HS-5 (cell line): ENCODE results near the gene CDC42EP1.
"Not testable (repeated sequence)": the region's sequence is repeated elsewhere in the genome, so short reads cannot be mapped to it uniquely, and the experiment has no call there.

ENCODE experiments used
- DNase-seq: peaks from one replicate; pipeline ENCODE4 v3.0.0-alpha.2; 2012; ENCODE audit warnings: low read depth

Gene CDC42EP1

GRCh38 chr22:37559901-37560607 is at the start of gene CDC42EP1:
CDC42EP1 (plus strand) TSS chr22:37560480; CDS start chr22:37566350, 5,870 bp downstream.
- DNase-seq = no peak

GRCh38 chr22:37511395-37512104 is 48.7 kb upstream of the CDC42EP1 start:
- no peak for DNase-seq

GRCh38 chr22:37514526-37515051 is 45.7 kb upstream of the CDC42EP1 start:
- DNase-seq = no peak

- DNase-seq = no peak
These were observed 44.4 kb upstream of the CDC42EP1 start for GRCh38 chr22:37515901-37516300.

- no peak for DNase-seq
These were observed 43.8 kb upstream of the CDC42EP1 start for GRCh38 chr22:37516456-37516855.

GRCh38 chr22:37517826-37518450 is 42.3 kb upstream of the CDC42EP1 start:
- no peak for DNase-seq

- no peak for DNase-seq
These were observed 41.6 kb upstream of the CDC42EP1 start for GRCh38 chr22:37518509-37519267.

GRCh38 chr22:37519268-37520195 is 40.7 kb upstream of the CDC42EP1 start, which contains the start of gene CARD10:
CARD10 (minus strand) TSS chr22:37519415; CDS start chr22:37519200, 215 bp downstream.
- DNase-seq = no peak

- DNase-seq = no peak
These were observed 39.5 kb upstream of the CDC42EP1 start for GRCh38 chr22:37520776-37521191.

GRCh38 chr22:37521236-37521739 is 39.0 kb upstream of the CDC42EP1 start:
- DNase-seq = no peak

GRCh38 chr22:37522482-37522881 is 37.8 kb upstream of the CDC42EP1 start:
- no peak for DNase-seq

- peak; percentile 54 for DNase-seq
These were observed 35.1 kb upstream of the CDC42EP1 start for GRCh38 chr22:37525073-37525745.

GRCh38 chr22:37525746-37526350 is 34.4 kb upstream of the CDC42EP1 start:
- DNase-seq = no peak

- DNase-seq = no peak
These were observed 33.9 kb upstream of the CDC42EP1 start for GRCh38 chr22:37526376-37526775.

- not testable (repeated sequence) for DNase-seq
These were observed 33.1 kb upstream of the CDC42EP1 start for GRCh38 chr22:37527081-37527752.

GRCh38 chr22:37527952-37528351 is 32.3 kb upstream of the CDC42EP1 start:
- not testable (repeated sequence) for DNase-seq

- no peak for DNase-seq
These were observed 30.5 kb upstream of the CDC42EP1 start for GRCh38 chr22:37529652-37530345.

- peak; percentile 53 for DNase-seq
These were observed 26.3 kb upstream of the CDC42EP1 start for GRCh38 chr22:37533995-37534394.
